Natural killer cell (primary cell): Measurements from ENCODE around the gene IER5. TPM values are rescaled to one million over a fixed set of nuclear protein-coding genes. Genes with fewer than 3 reads are reported as not detected.
"Not testable (repeated sequence)": the region's sequence is repeated elsewhere in the genome, so short reads cannot be mapped to it uniquely, and the experiment has no call there.

Experiments
- ATAC-seq, 3 donors: fragments of 150-1000 bp in 2 of 3; fragments of 200-7000 bp in 1 of 3; cut with Tn5 transposase; 1 replicate in 1 of 3; 2 replicates in 2 of 3; pipeline ENCODE4 v1.10.0; 2021; ENCODE audit warnings: mild to moderate bottlenecking in 2 of 3, moderate library complexity in 2 of 3
- DNase-seq, 2 donors: peaks; one replicate each; pipeline versions ENCODE4 v3.0.0 to v3.0.0-alpha.2; 2013 to 2021; ENCODE audit warnings: mixed read lengths in 1 of 2
- H3K27ac ChIP-seq: one replicate; pipeline ENCODE4 v1.5.1; 2013; ENCODE audit warnings: mild to moderate bottlenecking, low read length
- H3K27me3 ChIP-seq: one replicate; pipeline ENCODE4 v1.6.1; 2013; ENCODE audit warnings: low read length; ENCODE audit not compliant: control insufficient read depth, insufficient read depth
- H3K36me3 ChIP-seq: one replicate; pipeline ENCODE4 v1.6.1; 2013; ENCODE audit warnings: low read length; ENCODE audit not compliant: control insufficient read depth, insufficient read depth
- H3K4me1 ChIP-seq: one replicate; pipeline ENCODE4 v1.6.1; 2013; ENCODE audit warnings: low read length; ENCODE audit not compliant: control insufficient read depth, insufficient read depth
- H3K4me3 ChIP-seq: one replicate; pipeline ENCODE4 v1.5.1; 2013; ENCODE audit warnings: low read length
- H3K9me3 ChIP-seq: one replicate; pipeline ENCODE4 v1.6.1; 2013; ENCODE audit warnings: low read length; ENCODE audit not compliant: control insufficient read depth, insufficient read depth
- H3K27ac Mint-ChIP-seq, 2 donors: one replicate each; pipeline ENCODE4 v1.8.0; 2022; ENCODE audit warnings: mild to moderate bottlenecking in 2 of 2, mixed read lengths in 2 of 2, moderate library complexity in 1 of 2
- H3K27me3 Mint-ChIP-seq, 2 donors: one replicate each; pipeline ENCODE4 v1.8.0; 2022; ENCODE audit warnings: low read depth in 2 of 2, mixed read lengths in 2 of 2
- H3K36me3 Mint-ChIP-seq: one replicate; pipeline ENCODE4 v1.8.0; 2022; ENCODE audit warnings: mixed read lengths
- H3K4me1 Mint-ChIP-seq, 2 donors: one replicate each; pipeline ENCODE4 v1.8.0; 2022; ENCODE audit warnings: mixed read lengths in 2 of 2
- H3K4me3 Mint-ChIP-seq: one replicate; pipeline ENCODE4 v1.8.0; 2022; ENCODE audit warnings: mild to moderate bottlenecking, moderate library complexity, mixed read lengths
- H3K9me3 Mint-ChIP-seq, 2 donors: one replicate each; pipeline ENCODE4 v1.8.0; 2022; ENCODE audit warnings: mixed read lengths in 2 of 2
- CTCF ChIP-seq: fragments of 200-600 bp; IDR thresholded peaks from one replicate; pipeline ENCODE4 v1.8.0; 2022; ENCODE audit warnings: antibody characterized with exemption
- WGBS: methylation state at CpG from one replicate; pipeline ENCODE4 v1.1.7; 2013; ENCODE audit warnings: missing lambda C conversion rate; ENCODE audit not compliant: insufficient coverage; 5-methylcytosine and 5-hydroxymethylcytosine counted together
- intact Hi-C: fragments of 100-400 bp; cut with micrococcal nuclease; formaldehyde crosslinking; loops from one replicate; pipeline ENCODE4 v1.14.2; 2022
- total RNA-seq, 4 donors: library from RNA; stranded (reverse); fragments of 120-200 nt in 1 of 4; gene quantifications; one replicate each; pipeline versions ENCODE4 v1.2.3 to v1.2.4, GENCODE V29; 2013 to 2022

IER5 gene
- total RNA-seq, 3 donors from 2014 or later (not counting 1 experiment from before 2014, with no cell fraction given), result 118 to 164 (median 150) TPM

GRCh38 chr1:181044449-181044966 is 44.0 kb upstream of the IER5 start:
- H3K27ac ChIP-seq, result peak overlapping the region; percentile 78
- H3K4me1 ChIP-seq, result peaks cover 31% of the 10 kb centered on the region
- DNase-seq, result peak; percentile 69 to 73
- no peaks in the 10 kb centered on the region for H3K36me3 Mint-ChIP-seq
- no peaks in the 10 kb centered on the region for H3K27me3 Mint-ChIP-seq
- ATAC-seq, result peak; percentile 90 to 97 (median 95)
- peaks cover 45 to 46% of the 10 kb centered on the region in 2 donors for H3K4me1 Mint-ChIP-seq
- H3K36me3 ChIP-seq, result peaks cover 13% of the 10 kb centered on the region
- peak overlapping the region; percentile 90 to 97 for H3K27ac Mint-ChIP-seq
- peak overlapping the region; percentile 81 for H3K4me3 Mint-ChIP-seq
- no peak for TF ChIP-seq CTCF
- intact Hi-C loops, result loop anchor here (1.0 to 2.0 kb wide), 4 partner anchors 10 to 60 kb away; no protein-coding TSS in a partner anchor
- 34% methylated on average over 5 of the region's 5 CpGs for WGBS
- H3K4me3 ChIP-seq, result no peak overlapping the region
- no peaks in the 10 kb centered on the region for H3K9me3 Mint-ChIP-seq
- no peaks in the 10 kb centered on the region for H3K27me3 ChIP-seq
- no peaks in the 10 kb centered on the region for H3K9me3 ChIP-seq

- 98% methylated on average over 22 of the region's 22 CpGs for WGBS
- H3K9me3 Mint-ChIP-seq, H3K4me3 ChIP-seq, ATAC-seq, H3K27me3 ChIP-seq, H3K27ac ChIP-seq, H3K27me3 Mint-ChIP-seq, DNase-seq, H3K4me3 Mint-ChIP-seq, H3K36me3 Mint-ChIP-seq, H3K9me3 ChIP-seq: not testable (repeated sequence)
- H3K27ac Mint-ChIP-seq, result peak overlapping the region; percentile 51 to 78
- Histone ChIP-seq H3K4me1 (peaks cover 31% of the 10 kb centered on the region), H3K36me3 (peaks cover 20% of the 10 kb centered on the region)
- intact Hi-C loops, result loop anchor here (2.0 kb wide), 2 partner anchors 17 to 59 kb away; no protein-coding TSS in a partner anchor
- peaks cover 36 to 43% of the 10 kb centered on the region in 2 donors for H3K4me1 Mint-ChIP-seq
These were observed 42.6 kb upstream of the IER5 start for GRCh38 chr1:181045946-181046345.

GRCh38 chr1:181049378-181049777 is 39.1 kb upstream of the IER5 start:
- Mint-ChIP-seq H3K4me1 (peaks cover 20 to 24% of the 10 kb centered on the region in 2 donors), H3K27me3 (no peaks in the 10 kb centered on the region), H3K4me3 (no peak overlapping the region), H3K9me3 (no peaks in the 10 kb centered on the region), H3K36me3 (no peaks in the 10 kb centered on the region), H3K27ac (peak overlapping the region in 1 of 2 donors; percentile 0)
- Histone ChIP-seq H3K27ac (no peak overlapping the region), H3K27me3 (no peaks in the 10 kb centered on the region), H3K4me3 (no peak overlapping the region), H3K4me1 (peaks cover 17% of the 10 kb centered on the region), H3K36me3 (peaks cover 28% of the 10 kb centered on the region), H3K9me3 (no peaks in the 10 kb centered on the region)
- no peak for ATAC-seq
- WGBS, result 97% methylated on average over 4 of the region's 4 CpGs
- intact Hi-C loops, result no loop called here
- TF ChIP-seq CTCF, result no peak
- DNase-seq, result no peak

GRCh38 chr1:181050922-181051321 is 37.6 kb upstream of the IER5 start:
- peaks cover 4% of the 10 kb centered on the region for H3K4me1 ChIP-seq
- H3K27me3 ChIP-seq, result no peaks in the 10 kb centered on the region
- Mint-ChIP-seq H3K27me3 (no peaks in the 10 kb centered on the region), H3K36me3 (peaks cover 10% of the 10 kb centered on the region), H3K9me3 (no peaks in the 10 kb centered on the region), H3K27ac (no peak overlapping the region), H3K4me1 (peaks cover 12 to 15% of the 10 kb centered on the region in 2 donors), H3K4me3 (no peak overlapping the region)
- DNase-seq, result no peak
- H3K4me3 ChIP-seq, result no peak overlapping the region
- no peak overlapping the region for H3K27ac ChIP-seq
- H3K9me3 ChIP-seq, result no peaks in the 10 kb centered on the region
- TF ChIP-seq CTCF, result no peak
- no peak for ATAC-seq
- H3K36me3 ChIP-seq, result peaks cover 34% of the 10 kb centered on the region
- intact Hi-C loops, result no loop called here
